ENCODE data around the gene TFG. TPM values are rescaled to one million over a fixed set of nuclear protein-coding genes. Genes with fewer than 3 reads are reported as not detected.

TFG gene
- total and polyA plus RNA-seq, 9 of the 15 experiments (the other 6 are each of a cell fraction or from before 2014, with no cell fraction given): 31.8 to 143 (median 57.8) TPM

DNA sequence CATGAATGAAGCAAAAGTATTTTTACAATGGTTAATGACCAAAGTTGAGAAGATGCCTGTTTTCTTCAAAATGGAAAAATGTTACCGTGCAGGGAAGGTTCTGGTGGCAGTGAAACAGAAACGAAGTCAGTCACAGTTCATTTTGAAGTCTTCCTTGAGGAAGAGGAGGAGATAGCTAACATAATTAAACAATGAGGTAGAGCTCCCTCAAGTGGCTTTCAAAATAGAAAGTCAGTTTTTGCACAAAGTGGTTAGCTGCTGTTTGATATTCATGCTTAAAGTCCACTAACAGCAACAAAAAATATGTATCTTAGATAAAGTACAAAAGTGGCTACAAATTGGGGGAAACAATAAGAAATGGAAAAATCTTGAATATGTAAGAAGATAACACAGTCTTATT is 87.3 kb downstream of the TFG start:
- FAIRE-seq: no peak
- intact Hi-C loops (cut with micrococcal nuclease): loop anchor here (5.0 to 10.0 kb wide), 3 partner anchors 59 to 334 kb away; no protein-coding TSS in a partner anchor
- CTCF ChIA-PET (ENCODE audit: low intra/inter-chr PET ratio): interaction anchor here (0.5 to 1.4 kb wide), 3 partner anchors 334 to 965 kb away, joined by 3 to 6 read pairs (median 5); no protein-coding TSS in a partner anchor
- no peak for TF ChIP-seq HEY1 (CRISPR knock-in tag; IDR thresholded peaks at IDR 0.05; ENCODE audit: borderline replicate concordance)
- TF ChIP-seq, protein P1, sequence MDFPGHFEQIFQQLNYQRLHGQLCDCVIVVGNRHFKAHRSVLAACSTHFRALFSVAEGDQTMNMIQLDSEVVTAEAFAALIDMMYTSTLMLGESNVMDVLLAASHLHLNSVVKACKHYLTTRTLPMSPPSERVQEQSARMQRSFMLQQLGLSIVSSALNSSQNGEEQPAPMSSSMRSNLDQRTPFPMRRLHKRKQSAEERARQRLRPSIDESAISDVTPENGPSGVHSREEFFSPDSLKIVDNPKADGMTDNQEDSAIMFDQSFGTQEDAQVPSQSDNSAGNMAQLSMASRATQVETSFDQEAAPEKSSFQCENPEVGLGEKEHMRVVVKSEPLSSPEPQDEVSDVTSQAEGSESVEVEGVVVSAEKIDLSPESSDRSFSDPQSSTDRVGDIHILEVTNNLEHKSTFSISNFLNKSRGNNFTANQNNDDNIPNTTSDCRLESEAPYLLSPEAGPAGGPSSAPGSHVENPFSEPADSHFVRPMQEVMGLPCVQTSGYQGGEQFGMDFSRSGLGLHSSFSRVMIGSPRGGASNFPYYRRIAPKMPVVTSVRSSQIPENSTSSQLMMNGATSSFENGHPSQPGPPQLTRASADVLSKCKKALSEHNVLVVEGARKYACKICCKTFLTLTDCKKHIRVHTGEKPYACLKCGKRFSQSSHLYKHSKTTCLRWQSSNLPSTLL (IDR thresholded peaks at IDR 0.05): no peak
- TF ChIP-seq SREBF2 (CRISPR knock-in tag; IDR thresholded peaks at IDR 0.05): no peak
- TF ChIP-seq, protein P2, sequence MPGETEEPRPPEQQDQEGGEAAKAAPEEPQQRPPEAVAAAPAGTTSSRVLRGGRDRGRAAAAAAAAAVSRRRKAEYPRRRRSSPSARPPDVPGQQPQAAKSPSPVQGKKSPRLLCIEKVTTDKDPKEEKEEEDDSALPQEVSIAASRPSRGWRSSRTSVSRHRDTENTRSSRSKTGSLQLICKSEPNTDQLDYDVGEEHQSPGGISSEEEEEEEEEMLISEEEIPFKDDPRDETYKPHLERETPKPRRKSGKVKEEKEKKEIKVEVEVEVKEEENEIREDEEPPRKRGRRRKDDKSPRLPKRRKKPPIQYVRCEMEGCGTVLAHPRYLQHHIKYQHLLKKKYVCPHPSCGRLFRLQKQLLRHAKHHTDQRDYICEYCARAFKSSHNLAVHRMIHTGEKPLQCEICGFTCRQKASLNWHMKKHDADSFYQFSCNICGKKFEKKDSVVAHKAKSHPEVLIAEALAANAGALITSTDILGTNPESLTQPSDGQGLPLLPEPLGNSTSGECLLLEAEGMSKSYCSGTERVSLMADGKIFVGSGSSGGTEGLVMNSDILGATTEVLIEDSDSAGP (CRISPR knock-in tag; IDR thresholded peaks at IDR 0.05): no peak
- TF ChIP-seq, protein P3, sequence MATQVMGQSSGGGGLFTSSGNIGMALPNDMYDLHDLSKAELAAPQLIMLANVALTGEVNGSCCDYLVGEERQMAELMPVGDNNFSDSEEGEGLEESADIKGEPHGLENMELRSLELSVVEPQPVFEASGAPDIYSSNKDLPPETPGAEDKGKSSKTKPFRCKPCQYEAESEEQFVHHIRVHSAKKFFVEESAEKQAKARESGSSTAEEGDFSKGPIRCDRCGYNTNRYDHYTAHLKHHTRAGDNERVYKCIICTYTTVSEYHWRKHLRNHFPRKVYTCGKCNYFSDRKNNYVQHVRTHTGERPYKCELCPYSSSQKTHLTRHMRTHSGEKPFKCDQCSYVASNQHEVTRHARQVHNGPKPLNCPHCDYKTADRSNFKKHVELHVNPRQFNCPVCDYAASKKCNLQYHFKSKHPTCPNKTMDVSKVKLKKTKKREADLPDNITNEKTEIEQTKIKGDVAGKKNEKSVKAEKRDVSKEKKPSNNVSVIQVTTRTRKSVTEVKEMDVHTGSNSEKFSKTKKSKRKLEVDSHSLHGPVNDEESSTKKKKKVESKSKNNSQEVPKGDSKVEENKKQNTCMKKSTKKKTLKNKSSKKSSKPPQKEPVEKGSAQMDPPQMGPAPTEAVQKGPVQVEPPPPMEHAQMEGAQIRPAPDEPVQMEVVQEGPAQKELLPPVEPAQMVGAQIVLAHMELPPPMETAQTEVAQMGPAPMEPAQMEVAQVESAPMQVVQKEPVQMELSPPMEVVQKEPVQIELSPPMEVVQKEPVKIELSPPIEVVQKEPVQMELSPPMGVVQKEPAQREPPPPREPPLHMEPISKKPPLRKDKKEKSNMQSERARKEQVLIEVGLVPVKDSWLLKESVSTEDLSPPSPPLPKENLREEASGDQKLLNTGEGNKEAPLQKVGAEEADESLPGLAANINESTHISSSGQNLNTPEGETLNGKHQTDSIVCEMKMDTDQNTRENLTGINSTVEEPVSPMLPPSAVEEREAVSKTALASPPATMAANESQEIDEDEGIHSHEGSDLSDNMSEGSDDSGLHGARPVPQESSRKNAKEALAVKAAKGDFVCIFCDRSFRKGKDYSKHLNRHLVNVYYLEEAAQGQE (IDR thresholded peaks at IDR 0.05; ENCODE audit: borderline replicate concordance): peak; percentile 23; the same call in 1 of the 2 replicates
- TF ChIP-seq, protein P3 (CRISPR knock-in tag; IDR thresholded peaks at IDR 0.05; ENCODE audit: low read depth): no peak
- TF ChIP-seq, protein P4, sequence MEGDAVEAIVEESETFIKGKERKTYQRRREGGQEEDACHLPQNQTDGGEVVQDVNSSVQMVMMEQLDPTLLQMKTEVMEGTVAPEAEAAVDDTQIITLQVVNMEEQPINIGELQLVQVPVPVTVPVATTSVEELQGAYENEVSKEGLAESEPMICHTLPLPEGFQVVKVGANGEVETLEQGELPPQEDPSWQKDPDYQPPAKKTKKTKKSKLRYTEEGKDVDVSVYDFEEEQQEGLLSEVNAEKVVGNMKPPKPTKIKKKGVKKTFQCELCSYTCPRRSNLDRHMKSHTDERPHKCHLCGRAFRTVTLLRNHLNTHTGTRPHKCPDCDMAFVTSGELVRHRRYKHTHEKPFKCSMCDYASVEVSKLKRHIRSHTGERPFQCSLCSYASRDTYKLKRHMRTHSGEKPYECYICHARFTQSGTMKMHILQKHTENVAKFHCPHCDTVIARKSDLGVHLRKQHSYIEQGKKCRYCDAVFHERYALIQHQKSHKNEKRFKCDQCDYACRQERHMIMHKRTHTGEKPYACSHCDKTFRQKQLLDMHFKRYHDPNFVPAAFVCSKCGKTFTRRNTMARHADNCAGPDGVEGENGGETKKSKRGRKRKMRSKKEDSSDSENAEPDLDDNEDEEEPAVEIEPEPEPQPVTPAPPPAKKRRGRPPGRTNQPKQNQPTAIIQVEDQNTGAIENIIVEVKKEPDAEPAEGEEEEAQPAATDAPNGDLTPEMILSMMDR (IDR thresholded peaks at IDR 0.05 in 2 of 3, conservative IDR thresholded peaks at IDR 0.05 in 1 of 3; ENCODE audit: insufficient read depth in 2 of 3, low read depth in 1 of 3, low read length in 3 of 3): peak in 2 of 3 experiments; percentile 42 to 50; a peak in 3 of 6 replicates
- TF ChIP-seq NCOA1 (IDR thresholded peaks at IDR 0.05; ENCODE audit: low read depth): no peak

More for the DNA sequence above, 87.3 kb downstream of the TFG start:
- Histone ChIP-seq H3K27me3 (ENCODE audit: control insufficient read depth in 2 of 2, insufficient read depth in 2 of 2, low read length in 2 of 2) (no peaks in the 10 kb centered on the region), H3K4me1 (replicated peaks in 1 of 2; ENCODE audit: control insufficient read depth in 2 of 2, insufficient read depth in 2 of 2, low read length in 2 of 2) (no peaks in the 10 kb centered on the region), H3K9me3 (replicated peaks; ENCODE audit: control insufficient read depth, insufficient read depth, low read depth, low read length) (no peaks in the 10 kb centered on the region; the same call in 1 of the 2 replicates), H3K36me3 (ENCODE audit: control insufficient read depth, insufficient read depth, low read length) (no peaks in the 10 kb centered on the region), H3K4me2 (ENCODE audit: insufficient read depth, low read length) (no peak overlapping the region), H3K9ac (ENCODE audit: insufficient read depth in 1 of 2, low read depth in 2 of 2, low read length in 2 of 2) (no peak overlapping the region), H3K79me2 (ENCODE audit: control insufficient read depth, insufficient read depth, low read length) (no peaks in the 10 kb centered on the region), H4K20me1 (replicated peaks; ENCODE audit: control insufficient read depth, insufficient read depth, low read length) (no peaks in the 10 kb centered on the region), H3K4me3 (no peak overlapping the region), H3K27ac (ENCODE audit: extremely low read depth, low read depth, low read length) (no peak overlapping the region), H2AFZ (ENCODE audit: low read depth, low read length) (peak overlapping the region; percentile 59; the same call in 1 of the 2 replicates), H3K9me1 (ENCODE audit: control insufficient read depth, insufficient read depth, low read length) (no peaks in the 10 kb centered on the region)
- POLR2A ChIA-PET: interaction anchor here (0.9 kb wide), 1 partner anchor 18 kb away, joined by 3 read pairs; no protein-coding TSS in a partner anchor
- ATAC-seq: peak; percentile 61; the same call in 2 of the 3 replicates
- DNase-seq (ENCODE audit: extremely low read depth in 1 of 4, low spot score in 3 of 4): peak in 1 of 4 experiments; percentile 11
- BruUV-seq (replicated peaks): no TSS peak
- 0% methylated on average over 2 of the region's 2 CpGs for WGBS (ENCODE audit: insufficient coverage, low coverage, missing lambda C conversion rate)
- in situ Hi-C loops (cut with MboI): no loop called here
